Measurements from ENCODE around the gene SIAH3. TPM values are rescaled to one million over a fixed set of nuclear protein-coding genes. Genes with fewer than 3 reads are reported as not detected.
"Not testable (repeated sequence)": the region's sequence is repeated elsewhere in the genome, so short reads cannot be mapped to it uniquely, and the experiment has no call there.

SIAH3 gene
- total RNA-seq, 2 donors from 2014 or later = 0.06 TPM; not detected in 1

GRCh38 chr13:45875951-45876350, 24.4 kb upstream of the SIAH3 start:
- TF ChIP-seq POLR2AphosphoS5 (IDR thresholded peaks at IDR 0.05) (no peak), POLR2A (IDR thresholded peaks at IDR 0.05) (no peak), CTCF (IDR thresholded peaks at IDR 0.05) (no peak)
- no peak overlapping the region for H3K27ac ChIP-seq
- no peak for DNase-seq (ENCODE audit: low spot score)
- WGBS = 93% methylated on average over 9 of the region's 9 CpGs
- H3K9me3 ChIP-seq = no peaks in the 10 kb centered on the region
- H3K27me3 ChIP-seq (replicated peaks; ENCODE audit: insufficient read depth) = no peaks in the 10 kb centered on the region
- intact Hi-C loops (cut with DNase I) = no loop called here
- no peaks in the 10 kb centered on the region for H3K36me3 ChIP-seq
- no peak overlapping the region for H3K4me3 ChIP-seq
- H3K4me1 ChIP-seq (replicated peaks) = no peaks in the 10 kb centered on the region

DNA sequence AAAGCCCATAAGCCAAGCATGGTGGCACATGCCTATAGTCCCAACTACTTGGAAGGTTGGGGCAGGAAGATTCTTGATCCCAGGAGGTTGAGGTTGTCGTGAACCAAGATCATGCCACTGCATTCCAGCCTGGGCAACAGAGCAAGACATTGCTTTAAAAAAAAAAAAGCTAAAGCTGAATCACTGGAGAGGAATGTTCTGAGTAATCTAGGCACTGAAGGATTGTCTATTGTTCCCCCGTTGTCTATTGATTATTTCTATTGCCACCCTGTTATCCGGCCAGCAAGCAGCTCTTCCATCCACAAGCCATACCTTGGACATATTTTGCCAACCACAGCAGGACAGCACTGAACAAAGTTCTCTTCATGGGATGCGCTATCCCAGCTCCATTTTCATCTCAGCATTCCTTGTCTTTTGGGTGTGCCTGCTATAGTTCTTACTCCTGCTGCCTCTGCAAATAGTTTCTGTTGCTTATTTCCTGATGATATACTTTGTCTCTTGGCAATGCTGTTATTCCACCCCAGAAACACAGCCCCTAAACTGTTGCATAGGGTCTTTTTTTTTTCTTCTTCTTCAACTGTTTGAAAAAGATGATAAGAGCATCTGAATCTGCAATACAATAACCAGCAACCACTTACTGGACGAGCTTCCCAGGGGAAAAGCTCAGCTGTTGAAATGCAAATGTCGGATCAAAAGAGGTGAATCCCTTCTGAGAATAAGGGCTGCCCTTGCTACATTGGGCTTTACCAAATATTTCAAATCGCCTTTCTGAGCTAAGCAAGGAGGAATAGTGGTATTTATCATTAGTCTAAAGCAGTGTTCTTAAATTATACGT, 22.2 kb upstream of the SIAH3 start:
- H3K4me3 ChIP-seq = no peak overlapping the region
- H3K27ac ChIP-seq = no peak overlapping the region
- no peaks in the 10 kb centered on the region for H3K9me3 ChIP-seq
- TF ChIP-seq CTCF (IDR thresholded peaks at IDR 0.05) = no peak
- no peak for TF ChIP-seq POLR2AphosphoS5 (IDR thresholded peaks at IDR 0.05)
- H3K4me1 ChIP-seq (replicated peaks) = no peaks in the 10 kb centered on the region
- intact Hi-C loops (cut with DNase I) = no loop called here
- DNase-seq (ENCODE audit: low spot score) = no peak
- H3K27me3 ChIP-seq (replicated peaks; ENCODE audit: insufficient read depth) = no peaks in the 10 kb centered on the region
- WGBS = 88% methylated on average over 8 of the region's 8 CpGs
- no peaks in the 10 kb centered on the region for H3K36me3 ChIP-seq

DNA sequence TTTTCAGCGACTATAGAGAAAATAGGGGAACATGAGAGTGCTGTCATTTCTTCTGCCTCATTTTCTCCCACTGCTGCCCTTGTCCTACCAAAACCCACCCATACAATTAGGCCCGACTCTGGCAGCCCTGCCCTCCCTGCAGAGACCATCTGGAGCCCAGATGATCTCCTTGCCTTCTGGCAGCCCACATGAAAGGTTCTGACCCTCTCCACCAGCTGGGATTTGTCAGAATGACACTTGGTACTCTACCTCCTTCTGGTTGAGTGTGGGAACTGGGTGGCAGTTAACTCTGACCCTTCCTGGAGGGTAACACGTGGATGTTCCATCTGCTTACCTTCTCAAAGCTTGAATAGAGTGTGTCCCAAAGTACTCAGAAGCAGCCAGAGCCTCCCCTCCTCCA, 21.0 kb upstream of the SIAH3 start:
- Histone ChIP-seq H3K4me1 (replicated peaks) (no peaks in the 10 kb centered on the region), H3K27me3 (replicated peaks; ENCODE audit: insufficient read depth) (no peaks in the 10 kb centered on the region), H3K36me3 (no peaks in the 10 kb centered on the region), H3K9me3 (no peaks in the 10 kb centered on the region), H3K27ac (no peak overlapping the region), H3K4me3 (no peak overlapping the region)
- TF ChIP-seq POLR2AphosphoS5 (IDR thresholded peaks at IDR 0.05) (no peak), CTCF (IDR thresholded peaks at IDR 0.05) (no peak), POLR2A (IDR thresholded peaks at IDR 0.05) (no peak)
- DNase-seq (ENCODE audit: low spot score) = no peak
- intact Hi-C loops (cut with DNase I) = no loop called here
- 44% methylated on average over 3 of the region's 3 CpGs for WGBS

DNA sequence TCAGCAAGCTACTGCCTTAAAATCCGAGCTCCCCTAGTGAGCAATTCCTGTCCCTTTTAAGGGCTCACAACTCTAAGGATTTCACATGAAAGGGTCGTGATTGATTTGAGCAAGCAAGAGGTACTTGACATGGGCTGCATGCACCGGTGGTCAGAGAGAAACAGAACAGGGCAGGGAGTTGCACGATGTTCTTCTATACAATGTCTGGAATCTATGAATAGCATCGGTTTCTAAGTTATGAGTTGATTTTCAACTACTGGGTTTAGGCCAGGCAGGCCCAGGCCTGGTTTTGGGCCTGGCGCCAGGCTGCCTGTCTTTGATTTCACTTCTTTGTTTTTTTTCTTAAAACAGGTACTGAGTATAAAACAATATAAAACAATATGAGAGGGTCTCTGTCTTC, 19.6 kb upstream of the SIAH3 start:
- H3K4me3 ChIP-seq; H3K4me1 ChIP-seq (replicated peaks); H3K27ac ChIP-seq; H3K27me3 ChIP-seq (replicated peaks; ENCODE audit: insufficient read depth); H3K36me3 ChIP-seq; DNase-seq (ENCODE audit: low spot score); intact Hi-C loops (cut with DNase I); H3K9me3 ChIP-seq: not testable (repeated sequence)
- 41% methylated on average over 6 of the region's 6 CpGs for WGBS

DNA sequence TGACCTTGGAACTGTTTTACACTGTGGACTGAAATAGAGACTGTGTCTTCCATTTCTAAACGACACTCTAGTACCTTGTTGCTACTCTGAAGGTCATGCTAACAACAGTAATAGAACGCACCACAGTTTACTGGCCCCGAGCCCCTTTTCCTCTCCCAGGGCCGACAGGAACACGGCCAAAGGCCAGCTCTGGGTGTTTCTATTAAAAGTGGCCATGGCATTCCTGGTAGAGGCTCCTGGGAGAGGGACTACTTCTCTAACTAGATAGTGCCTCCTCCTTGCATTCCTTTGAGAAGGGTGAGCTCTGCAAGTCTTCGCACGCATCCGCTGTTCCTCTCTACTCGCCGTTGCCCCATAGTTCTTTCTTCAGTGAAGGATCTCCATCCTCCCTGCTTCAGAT, 18.7 kb upstream of the SIAH3 start:
- Histone ChIP-seq H3K4me3 (no peak overlapping the region), H3K9me3 (no peaks in the 10 kb centered on the region), H3K27me3 (replicated peaks; ENCODE audit: insufficient read depth) (no peaks in the 10 kb centered on the region), H3K36me3 (no peaks in the 10 kb centered on the region), H3K4me1 (replicated peaks) (no peaks in the 10 kb centered on the region), H3K27ac (no peak overlapping the region)
- intact Hi-C loops (cut with DNase I) = no loop called here
- TF ChIP-seq POLR2AphosphoS5 (IDR thresholded peaks at IDR 0.05) (no peak), POLR2A (IDR thresholded peaks at IDR 0.05) (no peak), CTCF (IDR thresholded peaks at IDR 0.05) (no peak)
- DNase-seq (ENCODE audit: low spot score) = no peak
- 86% methylated on average over 10 of the region's 10 CpGs for WGBS
